ACC112 (cell line): ENCODE data around the gene BRD7.

ENCODE experiments used
- H2AFZ ChIP-seq: fragments of 200-600 bp; sonication (generic); one replicate; pipeline ENCODE4 v1.6.0; 2017; ENCODE audit warnings: antibody characterized with exemption, low read length; ENCODE audit not compliant: unreplicated experiment
- H3K27ac ChIP-seq: fragments of 200-600 bp; sonication (generic); 2 replicates; pipeline ENCODE4 v1.5.1; 2014; ENCODE audit warnings: low read depth, mild to moderate bottlenecking, antibody characterized with exemption, low read length, moderate library complexity
- H3K27me3 ChIP-seq: fragments of 200-600 bp; sonication (generic); 2 replicates; pipeline ENCODE4 v1.6.1; 2014; ENCODE audit warnings: mild to moderate bottlenecking, antibody characterized with exemption, low read length, moderate library complexity, mixed read lengths; ENCODE audit not compliant: insufficient read depth
- H3K36me3 ChIP-seq: fragments of 200-600 bp; sonication (generic); 2 replicates; pipeline ENCODE4 v1.6.1; 2016; ENCODE audit warnings: mild to moderate bottlenecking, antibody characterized with exemption, low read length, moderate library complexity, mixed read lengths; ENCODE audit not compliant: insufficient read depth
- H3K4me1 ChIP-seq: fragments of 200-600 bp; sonication (generic); one replicate; pipeline ENCODE4 v1.6.1; 2016; ENCODE audit warnings: low read length, mixed read lengths; ENCODE audit not compliant: insufficient read depth, unreplicated experiment, control insufficient read depth
- H3K4me3 ChIP-seq: fragments of 200-600 bp; sonication (generic); 2 replicates; pipeline ENCODE4 v1.5.1; 2014; ENCODE audit warnings: mild to moderate bottlenecking, low read depth, low read length
- H3K79me2 ChIP-seq: fragments of 200-600 bp; sonication (generic); one replicate; pipeline ENCODE4 v1.6.0; 2016; ENCODE audit warnings: low read length; ENCODE audit not compliant: control insufficient read depth, unreplicated experiment, insufficient read depth

BRD7 gene

GRCh38 chr16:50389900-50390299 lies 21.1 kb upstream of the BRD7 start:
- no peaks in the 10 kb centered on the region for H3K36me3 ChIP-seq
- H3K4me3 ChIP-seq: no peak overlapping the region
- peaks cover 62% of the 10 kb centered on the region for H3K27me3 ChIP-seq
- H3K79me2 ChIP-seq: no peaks in the 10 kb centered on the region
- H2AFZ ChIP-seq: no peak overlapping the region
- no peaks in the 10 kb centered on the region for H3K4me1 ChIP-seq
- no peak overlapping the region for H3K27ac ChIP-seq

GRCh38 chr16:50388496-50388895 lies 19.7 kb upstream of the BRD7 start:
- H3K4me3 ChIP-seq: no peak overlapping the region
- no peak overlapping the region for H3K27ac ChIP-seq
- no peak overlapping the region for H2AFZ ChIP-seq
- no peaks in the 10 kb centered on the region for H3K36me3 ChIP-seq
- no peaks in the 10 kb centered on the region for H3K4me1 ChIP-seq
- H3K27me3 ChIP-seq: peaks cover 76% of the 10 kb centered on the region
- H3K79me2 ChIP-seq: no peaks in the 10 kb centered on the region

- Histone ChIP-seq H3K27me3 (peaks cover 74% of the 10 kb centered on the region), H3K36me3 (no peaks in the 10 kb centered on the region), H3K4me1 (no peaks in the 10 kb centered on the region), H2AFZ (no peak overlapping the region), H3K79me2 (no peaks in the 10 kb centered on the region), H3K4me3 (no peak overlapping the region), H3K27ac (no peak overlapping the region)
Measured at GRCh38 chr16:50386774-50387173, 18.0 kb upstream of the BRD7 start.

- Histone ChIP-seq H3K4me3 (no peak overlapping the region), H3K79me2 (no peaks in the 10 kb centered on the region), H3K36me3 (no peaks in the 10 kb centered on the region), H3K27ac (no peak overlapping the region), H2AFZ (no peak overlapping the region), H3K27me3 (peaks cover 69% of the 10 kb centered on the region), H3K4me1 (no peaks in the 10 kb centered on the region)
Measured at GRCh38 chr16:50386139-50386538, 17.4 kb upstream of the BRD7 start.

GRCh38 chr16:50384500-50385135 lies 15.8 kb upstream of the BRD7 start:
- Histone ChIP-seq H3K27me3 (peaks cover 61% of the 10 kb centered on the region), H3K4me3 (no peak overlapping the region), H3K27ac (no peak overlapping the region), H3K79me2 (no peaks in the 10 kb centered on the region), H2AFZ (no peak overlapping the region), H3K4me1 (no peaks in the 10 kb centered on the region), H3K36me3 (no peaks in the 10 kb centered on the region)

GRCh38 chr16:50381679-50382440 lies 13.1 kb upstream of the BRD7 start:
- Histone ChIP-seq H3K27me3 (peaks cover 44% of the 10 kb centered on the region), H3K27ac (no peak overlapping the region), H3K36me3 (no peaks in the 10 kb centered on the region), H3K79me2 (no peaks in the 10 kb centered on the region), H3K4me3 (no peak overlapping the region), H3K4me1 (no peaks in the 10 kb centered on the region), H2AFZ (no peak overlapping the region)

- H3K27ac ChIP-seq: no peak overlapping the region
- H3K4me1 ChIP-seq: no peaks in the 10 kb centered on the region
- no peaks in the 10 kb centered on the region for H3K36me3 ChIP-seq
- no peak overlapping the region for H2AFZ ChIP-seq
- H3K27me3 ChIP-seq: peaks cover 10% of the 10 kb centered on the region; the same call in 1 of the 2 replicates
- no peak overlapping the region for H3K4me3 ChIP-seq
- H3K79me2 ChIP-seq: no peaks in the 10 kb centered on the region
Measured at GRCh38 chr16:50378417-50378816, 9.6 kb upstream of the BRD7 start.

GRCh38 chr16:50377001-50377400 lies 8.2 kb upstream of the BRD7 start:
- no peaks in the 10 kb centered on the region for H3K36me3 ChIP-seq
- H3K27me3 ChIP-seq: peaks cover 5% of the 10 kb centered on the region; the same call in 1 of the 2 replicates
- no peaks in the 10 kb centered on the region for H3K79me2 ChIP-seq
- no peaks in the 10 kb centered on the region for H3K4me1 ChIP-seq
- no peak overlapping the region for H2AFZ ChIP-seq
- no peak overlapping the region for H3K27ac ChIP-seq
- H3K4me3 ChIP-seq: no peak overlapping the region

- H3K79me2 ChIP-seq: no peaks in the 10 kb centered on the region
- no peak overlapping the region for H3K4me3 ChIP-seq
- H3K36me3 ChIP-seq: no peaks in the 10 kb centered on the region
- no peak overlapping the region for H2AFZ ChIP-seq
- no peaks in the 10 kb centered on the region for H3K27me3 ChIP-seq
- no peaks in the 10 kb centered on the region for H3K4me1 ChIP-seq
- H3K27ac ChIP-seq: no peak overlapping the region
Measured at GRCh38 chr16:50373780-50374179, 5.0 kb upstream of the BRD7 start.

- no peak overlapping the region for H2AFZ ChIP-seq
- no peak overlapping the region for H3K4me3 ChIP-seq
Measured at GRCh38 chr16:50373345-50373701, 4.5 kb upstream of the BRD7 start.

More at GRCh38 chr16:50373345-50373701, 4.5 kb upstream of the BRD7 start:
- Histone ChIP-seq H3K27ac (no peak overlapping the region), H3K27me3 (no peaks in the 10 kb centered on the region), H3K4me1 (no peaks in the 10 kb centered on the region), H3K36me3 (no peaks in the 10 kb centered on the region), H3K79me2 (peaks cover 2% of the 10 kb centered on the region)
